ENCODE measurements around the gene ICAM3.

GRCh38 chr19:10289167-10289835 lies 50.1 kb downstream of the ICAM3 start:
- TF ChIP-seq CTCF (IDR thresholded peaks at IDR 0.05; ENCODE audit: insufficient read depth, low read depth, low read length) (no peak), EZH2 (IDR thresholded peaks at IDR 0.05; ENCODE audit: insufficient read depth, low read length) (peak; percentile 35)

All from astrocyte (in vitro differentiated cells and primary cell).